BJ (cell line): ENCODE data around the gene NECTIN2. TPM values are rescaled to one million over a fixed set of nuclear protein-coding genes. Genes with fewer than 3 reads are reported as not detected.
"Not testable (repeated sequence)": the region's sequence is repeated elsewhere in the genome, so short reads cannot be mapped to it uniquely, and the experiment has no call there.

Experiments
- CTCF ChIA-PET: fragments of 350-600 bp; formaldehyde crosslinking; extraction: SDS; loops from one replicate; lab custom pipeline; 2021; ENCODE audit warnings: antibody characterized with exemption, inconsistent platforms; lab: Yijun Ruan, JAX
- POLR2A ChIA-PET: fragments of 300-600 bp; sonication (Branson Sonifier 250); formaldehyde crosslinking; extraction: SDS; loops from one replicate; lab custom pipeline; 2021; ENCODE audit warnings: antibody characterized with exemption; lab: Charles Lee
- DNase-seq: peaks from one replicate; pipeline ENCODE4 v3.0.0-alpha.2; 2011; ENCODE audit warnings: low read depth
- H3K27me3 ChIP-seq: 2 replicates; pipeline ENCODE4 v1.6.0; 2011; ENCODE audit warnings: low read length; ENCODE audit not compliant: control insufficient read depth, insufficient read depth
- H3K36me3 ChIP-seq: 2 replicates; pipeline ENCODE4 v1.5.1; 2011; ENCODE audit warnings: low read length; ENCODE audit not compliant: control insufficient read depth, insufficient read depth
- H3K4me3 ChIP-seq: 2 replicates; pipeline ENCODE4 v1.5.1; 2011; ENCODE audit warnings: low read depth, mild to moderate bottlenecking, control low read depth, low read length
- polyA plus RNA-seq: library from polyadenylated mRNA; depleted of rRNA; stranded (reverse); fragments of >200 nt; gene quantifications from 2 replicates; pipeline ENCODE4 v1.2.3, GENCODE V29; 2011
- TF ChIP-seq, protein P1 (sequence below): IDR thresholded peaks from 2 replicates; pipeline ENCODE4 v1.5.1; 2011; ENCODE audit warnings: low read depth, mild to moderate bottlenecking, control low read depth, inconsistent platforms, low read length, moderate library complexity; ENCODE audit not compliant: insufficient read depth

The NECTIN2 gene
- polyA plus RNA-seq, 1 experiment = 107 TPM

DNA sequence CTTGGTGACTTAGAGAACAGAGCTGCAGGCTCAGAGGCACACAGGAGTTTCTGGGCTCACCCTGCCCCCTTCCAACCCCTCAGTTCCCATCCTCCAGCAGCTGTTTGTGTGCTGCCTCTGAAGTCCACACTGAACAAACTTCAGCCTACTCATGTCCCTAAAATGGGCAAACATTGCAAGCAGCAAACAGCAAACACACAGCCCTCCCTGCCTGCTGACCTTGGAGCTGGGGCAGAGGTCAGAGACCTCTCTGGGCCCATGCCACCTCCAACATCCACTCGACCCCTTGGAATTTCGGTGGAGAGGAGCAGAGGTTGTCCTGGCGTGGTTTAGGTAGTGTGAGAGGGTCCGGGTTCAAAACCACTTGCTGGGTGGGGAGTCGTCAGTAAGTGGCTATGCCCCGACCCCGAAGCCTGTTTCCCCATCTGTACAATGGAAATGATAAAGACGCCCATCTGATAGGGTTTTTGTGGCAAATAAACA lies 78.2 kb downstream of the NECTIN2 start:
- H3K27me3 ChIP-seq = no peaks in the 10 kb centered on the region; the same call in 1 of the 2 replicates
- ChIA-PET CTCF (interaction anchor here (3.0 kb wide), 1 partner anchor 27 kb away, joined by 15 read pairs; no protein-coding TSS in a partner anchor), POLR2A (no interaction called here)
- H3K4me3 ChIP-seq = no peak overlapping the region
- no peak for DNase-seq
- TF ChIP-seq, protein P1, sequence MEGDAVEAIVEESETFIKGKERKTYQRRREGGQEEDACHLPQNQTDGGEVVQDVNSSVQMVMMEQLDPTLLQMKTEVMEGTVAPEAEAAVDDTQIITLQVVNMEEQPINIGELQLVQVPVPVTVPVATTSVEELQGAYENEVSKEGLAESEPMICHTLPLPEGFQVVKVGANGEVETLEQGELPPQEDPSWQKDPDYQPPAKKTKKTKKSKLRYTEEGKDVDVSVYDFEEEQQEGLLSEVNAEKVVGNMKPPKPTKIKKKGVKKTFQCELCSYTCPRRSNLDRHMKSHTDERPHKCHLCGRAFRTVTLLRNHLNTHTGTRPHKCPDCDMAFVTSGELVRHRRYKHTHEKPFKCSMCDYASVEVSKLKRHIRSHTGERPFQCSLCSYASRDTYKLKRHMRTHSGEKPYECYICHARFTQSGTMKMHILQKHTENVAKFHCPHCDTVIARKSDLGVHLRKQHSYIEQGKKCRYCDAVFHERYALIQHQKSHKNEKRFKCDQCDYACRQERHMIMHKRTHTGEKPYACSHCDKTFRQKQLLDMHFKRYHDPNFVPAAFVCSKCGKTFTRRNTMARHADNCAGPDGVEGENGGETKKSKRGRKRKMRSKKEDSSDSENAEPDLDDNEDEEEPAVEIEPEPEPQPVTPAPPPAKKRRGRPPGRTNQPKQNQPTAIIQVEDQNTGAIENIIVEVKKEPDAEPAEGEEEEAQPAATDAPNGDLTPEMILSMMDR = no peak
- H3K36me3 ChIP-seq = no peaks in the 10 kb centered on the region

DNA sequence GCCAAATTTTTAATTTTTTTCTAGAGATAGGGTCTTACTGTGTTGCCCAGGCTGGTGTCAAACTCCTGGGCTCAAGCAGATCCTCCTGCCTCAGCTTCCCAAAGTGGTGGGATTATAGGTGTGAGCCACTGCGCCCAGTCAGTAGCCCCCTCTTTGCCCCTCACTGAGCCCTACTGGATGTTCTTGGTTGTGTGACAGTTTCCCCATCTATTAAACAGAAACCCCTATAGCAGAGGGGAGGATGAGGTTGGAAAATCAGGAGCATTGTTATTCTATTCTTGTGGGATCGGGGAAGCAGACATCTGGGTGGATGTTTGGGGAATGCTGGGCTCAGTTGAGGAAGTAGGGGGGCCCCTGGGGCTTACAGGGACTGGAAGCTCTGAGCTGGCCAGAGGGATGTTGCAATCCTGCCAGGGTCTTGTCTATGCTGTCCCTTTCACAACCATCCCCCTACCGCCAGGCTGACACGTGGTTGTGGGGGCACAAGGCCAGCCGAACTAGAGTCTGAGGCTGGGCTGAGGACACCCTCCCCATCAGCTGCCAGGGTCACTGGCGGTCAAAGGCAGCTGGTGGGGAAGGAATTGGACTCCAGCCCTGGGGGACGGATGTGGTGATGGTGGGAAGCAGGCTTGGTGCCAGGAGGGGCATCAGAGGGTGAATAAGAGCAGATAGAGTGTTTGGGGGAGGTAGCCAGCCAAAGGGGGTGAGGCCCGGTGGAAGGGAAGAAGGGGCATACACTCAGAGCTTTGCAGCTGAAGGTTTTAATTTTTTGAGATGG lies 79.2 kb downstream of the NECTIN2 start:
- no peak for DNase-seq
- CTCF ChIA-PET = interaction anchor here (1.0 to 3.0 kb wide), 5 partner anchors 10 to 26 kb away, joined by 3 to 15 read pairs (median 4); no protein-coding TSS in a partner anchor
- TF ChIP-seq, protein P1 = no peak
- Histone ChIP-seq H3K4me3 (no peak overlapping the region), H3K27me3 (no peaks in the 10 kb centered on the region; the same call in 1 of the 2 replicates), H3K36me3 (no peaks in the 10 kb centered on the region)
- POLR2A ChIA-PET = no interaction called here

DNA sequence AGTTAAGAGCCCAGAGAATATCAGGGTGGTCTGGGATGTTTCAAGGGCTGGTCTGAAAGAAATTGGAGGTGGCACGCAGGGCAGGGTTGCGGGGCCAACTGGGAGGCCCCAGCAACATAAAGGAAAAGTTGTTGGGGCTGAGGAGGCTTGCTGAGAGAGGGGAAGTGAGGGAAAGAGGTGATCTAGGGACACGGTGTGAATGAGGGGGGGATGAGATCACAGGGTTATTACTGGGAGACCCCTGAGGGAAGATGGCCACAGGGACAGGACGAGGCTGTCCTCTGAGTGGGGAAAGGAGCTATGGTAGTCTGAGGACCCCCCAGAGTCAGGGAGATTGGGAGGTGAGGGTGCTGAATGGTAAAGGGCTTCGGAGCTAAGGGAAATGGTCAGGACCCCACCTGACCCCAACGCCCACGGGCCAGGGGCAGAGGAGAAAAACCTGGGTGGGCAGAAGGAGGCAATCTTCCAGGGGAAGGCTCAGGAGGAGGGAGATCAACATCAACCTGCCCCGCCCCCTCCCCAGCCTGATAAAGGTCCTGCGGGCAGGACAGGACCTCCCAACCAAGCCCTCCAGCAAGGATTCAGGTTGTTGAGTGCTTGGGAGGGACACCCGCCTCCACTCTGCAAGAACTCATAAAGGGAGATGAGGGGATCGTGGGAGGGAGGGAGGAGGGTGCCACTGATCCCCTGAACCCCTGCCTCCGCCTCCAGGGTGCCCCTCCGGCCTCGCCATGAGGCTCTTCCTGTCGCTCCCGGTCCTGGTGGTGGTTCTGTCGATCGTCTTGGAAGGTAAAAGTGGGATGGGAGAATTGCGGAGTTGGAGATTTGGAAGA lies 80.4 kb downstream of the NECTIN2 start:
- DNase-seq, POLR2A ChIA-PET, H3K27me3 ChIP-seq, H3K4me3 ChIP-seq, H3K36me3 ChIP-seq: not testable (repeated sequence)
- CTCF ChIA-PET = interaction anchor here (1.1 to 3.0 kb wide), 4 partner anchors 11 to 25 kb away, joined by 3 to 15 read pairs (median 4); no protein-coding TSS in a partner anchor

DNA sequence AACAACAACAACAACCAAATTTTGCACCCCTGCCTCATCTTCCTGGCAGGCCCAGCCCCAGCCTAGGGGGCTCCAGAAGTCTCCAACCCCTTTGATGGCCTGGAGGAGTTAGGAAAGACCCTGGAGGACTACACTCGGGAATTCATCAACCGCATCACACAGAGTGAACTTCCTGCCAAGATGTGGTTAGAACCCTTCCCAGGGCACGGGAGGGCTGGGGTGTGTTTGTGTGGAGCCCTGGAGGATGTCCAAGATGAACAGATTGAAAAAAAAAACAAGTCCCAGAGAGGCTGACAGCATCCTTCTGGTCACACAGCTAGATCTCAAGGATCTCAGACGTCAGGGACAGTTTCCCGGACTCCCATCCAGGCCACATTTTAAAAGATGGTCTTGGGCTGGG lies 81.6 kb downstream of the NECTIN2 start:
- Histone ChIP-seq H3K36me3 (no peaks in the 10 kb centered on the region), H3K27me3 (no peaks in the 10 kb centered on the region; the same call in 1 of the 2 replicates), H3K4me3 (no peak overlapping the region)
- no peak for DNase-seq
- ChIA-PET CTCF (no interaction called here), POLR2A (no interaction called here)
- TF ChIP-seq, protein P1 = no peak

DNA sequence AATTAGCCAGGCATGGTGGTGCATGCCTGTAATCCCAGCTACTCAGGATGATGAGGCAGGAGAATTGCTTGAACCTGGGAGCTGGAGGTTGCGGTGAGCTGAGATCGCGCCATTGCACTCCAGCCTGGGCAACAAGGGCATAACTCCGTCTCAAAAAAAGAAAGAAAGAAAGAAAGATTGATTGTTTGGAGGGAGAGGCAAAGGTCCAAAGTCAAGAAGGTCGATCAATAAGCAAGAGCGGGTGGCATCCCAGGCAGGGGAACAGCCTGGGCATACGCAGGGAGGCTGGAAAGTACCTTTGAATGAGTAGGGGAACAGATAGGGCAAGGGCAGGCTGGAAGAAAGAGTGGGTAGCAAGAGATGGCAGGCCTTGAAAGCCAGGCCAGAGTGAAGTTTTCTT lies 84.0 kb downstream of the NECTIN2 start:
- TF ChIP-seq, protein P1 = no peak
- CTCF ChIA-PET = interaction anchor here (1.5 kb wide), 1 partner anchor 23 kb away, joined by 4 read pairs; no protein-coding TSS in a partner anchor
- H3K27me3 ChIP-seq = no peaks in the 10 kb centered on the region; the same call in 1 of the 2 replicates
- DNase-seq = no peak
- H3K36me3 ChIP-seq = no peaks in the 10 kb centered on the region
- POLR2A ChIA-PET = no interaction called here
- no peak overlapping the region for H3K4me3 ChIP-seq
